ENCODE results near the gene SFI1.
"Not testable (repeated sequence)": the region's sequence is repeated elsewhere in the genome, so short reads cannot be mapped to it uniquely, and the experiment has no call there.

The SFI1 gene, protein sequence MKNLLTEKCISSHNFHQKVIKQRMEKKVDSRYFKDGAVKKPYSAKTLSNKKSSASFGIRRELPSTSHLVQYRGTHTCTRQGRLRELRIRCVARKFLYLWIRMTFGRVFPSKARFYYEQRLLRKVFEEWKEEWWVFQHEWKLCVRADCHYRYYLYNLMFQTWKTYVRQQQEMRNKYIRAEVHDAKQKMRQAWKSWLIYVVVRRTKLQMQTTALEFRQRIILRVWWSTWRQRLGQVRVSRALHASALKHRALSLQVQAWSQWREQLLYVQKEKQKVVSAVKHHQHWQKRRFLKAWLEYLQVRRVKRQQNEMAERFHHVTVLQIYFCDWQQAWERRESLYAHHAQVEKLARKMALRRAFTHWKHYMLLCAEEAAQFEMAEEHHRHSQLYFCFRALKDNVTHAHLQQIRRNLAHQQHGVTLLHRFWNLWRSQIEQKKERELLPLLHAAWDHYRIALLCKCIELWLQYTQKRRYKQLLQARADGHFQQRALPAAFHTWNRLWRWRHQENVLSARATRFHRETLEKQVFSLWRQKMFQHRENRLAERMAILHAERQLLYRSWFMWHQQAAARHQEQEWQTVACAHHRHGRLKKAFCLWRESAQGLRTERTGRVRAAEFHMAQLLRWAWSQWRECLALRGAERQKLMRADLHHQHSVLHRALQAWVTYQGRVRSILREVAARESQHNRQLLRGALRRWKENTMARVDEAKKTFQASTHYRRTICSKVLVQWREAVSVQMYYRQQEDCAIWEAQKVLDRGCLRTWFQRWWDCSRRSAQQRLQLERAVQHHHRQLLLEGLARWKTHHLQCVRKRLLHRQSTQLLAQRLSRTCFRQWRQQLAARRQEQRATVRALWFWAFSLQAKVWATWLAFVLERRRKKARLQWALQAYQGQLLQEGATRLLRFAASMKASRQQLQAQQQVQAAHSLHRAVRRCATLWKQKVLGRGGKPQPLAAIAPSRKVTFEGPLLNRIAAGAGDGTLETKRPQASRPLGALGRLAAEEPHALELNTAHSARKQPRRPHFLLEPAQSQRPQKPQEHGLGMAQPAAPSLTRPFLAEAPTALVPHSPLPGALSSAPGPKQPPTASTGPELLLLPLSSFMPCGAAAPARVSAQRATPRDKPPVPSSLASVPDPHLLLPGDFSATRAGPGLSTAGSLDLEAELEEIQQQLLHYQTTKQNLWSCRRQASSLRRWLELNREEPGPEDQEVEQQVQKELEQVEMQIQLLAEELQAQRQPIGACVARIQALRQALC

DNA sequence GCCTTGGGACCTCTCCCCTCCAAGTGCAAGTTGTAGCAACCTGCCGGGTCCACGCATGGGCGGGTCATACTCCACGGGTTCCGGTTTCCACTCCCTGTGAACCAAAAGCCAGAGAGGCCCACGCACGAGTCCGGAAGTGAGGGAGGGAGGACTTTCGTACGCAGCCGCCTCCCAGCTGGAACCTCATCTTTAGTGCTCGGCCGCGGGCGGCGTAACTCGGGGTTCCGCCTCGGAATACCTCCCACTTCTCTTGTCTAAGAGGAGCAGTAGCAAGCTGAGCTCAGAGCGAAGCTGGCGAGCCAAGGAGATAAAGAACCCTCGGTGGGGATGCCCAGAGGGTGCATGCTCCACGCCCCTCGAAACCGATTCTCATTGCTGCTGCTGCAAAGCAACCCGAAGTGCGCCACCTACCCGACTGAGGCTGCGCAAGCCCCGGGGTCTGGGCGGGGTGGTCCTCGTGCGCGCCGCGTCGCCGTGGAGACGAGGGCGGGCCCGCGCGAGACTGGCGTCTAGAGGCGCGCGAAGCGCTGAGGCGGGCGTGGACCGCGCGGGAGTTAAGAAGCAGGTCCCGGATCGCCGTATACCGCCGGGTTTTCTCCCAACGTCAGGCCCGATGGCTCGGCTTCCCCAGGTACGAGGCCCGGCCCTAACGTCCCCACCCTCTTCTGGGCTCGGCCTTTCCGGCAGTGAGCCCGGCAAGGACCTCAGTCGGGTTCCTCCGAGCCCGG is at the start of gene SFI1:
TSS of gene SFI1 (plus strand) at position 530 of the 728 bp plus-strand sequence. CDS start 11,749 bp downstream, outside the sequence.
- DNase-seq: peak; percentile 89

GRCh38 chr22:31446767-31447166 is 49.6 kb upstream of the SFI1 start:
- DNase-seq: no peak

DNA sequence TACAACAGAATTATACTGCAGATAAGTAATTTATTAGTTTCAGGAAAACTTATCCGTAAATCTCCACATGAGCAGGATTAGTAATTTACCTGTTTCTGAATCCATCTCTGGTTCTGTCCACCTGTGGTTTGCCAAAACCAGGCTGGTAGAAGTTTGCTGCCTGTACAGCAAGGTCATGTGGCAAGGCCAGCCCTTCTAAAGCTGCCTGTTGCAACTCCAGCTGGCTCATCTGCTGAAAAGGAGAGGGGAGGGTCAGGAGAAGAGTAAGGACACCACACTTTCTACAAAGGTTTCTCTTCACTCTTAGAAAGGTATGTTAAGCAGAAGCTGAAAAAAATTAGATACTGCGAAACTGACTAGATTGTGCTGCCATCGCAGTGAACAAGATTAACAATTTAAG is 49.0 kb upstream of the SFI1 start:
- DNase-seq: no peak

DNA sequence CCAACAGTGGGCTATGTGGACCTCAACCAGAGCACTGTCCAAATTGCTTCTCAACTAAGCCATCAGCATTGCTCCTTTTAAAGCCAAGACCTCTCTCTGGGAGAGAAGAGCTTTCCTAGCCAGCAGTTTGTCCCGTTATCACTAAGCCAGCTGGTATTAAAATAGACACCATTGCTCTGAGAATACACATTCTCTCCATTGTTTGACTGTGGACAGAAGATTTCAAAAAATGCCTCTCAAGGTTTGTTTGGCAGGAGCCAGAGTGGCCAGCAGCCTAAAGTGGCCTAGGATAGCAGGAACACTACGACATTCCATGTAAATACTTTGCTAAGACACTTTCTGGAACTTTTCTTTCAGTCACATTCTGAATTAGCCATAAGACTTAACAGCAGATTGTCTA is 48.0 kb upstream of the SFI1 start:
- no peak for DNase-seq

DNA sequence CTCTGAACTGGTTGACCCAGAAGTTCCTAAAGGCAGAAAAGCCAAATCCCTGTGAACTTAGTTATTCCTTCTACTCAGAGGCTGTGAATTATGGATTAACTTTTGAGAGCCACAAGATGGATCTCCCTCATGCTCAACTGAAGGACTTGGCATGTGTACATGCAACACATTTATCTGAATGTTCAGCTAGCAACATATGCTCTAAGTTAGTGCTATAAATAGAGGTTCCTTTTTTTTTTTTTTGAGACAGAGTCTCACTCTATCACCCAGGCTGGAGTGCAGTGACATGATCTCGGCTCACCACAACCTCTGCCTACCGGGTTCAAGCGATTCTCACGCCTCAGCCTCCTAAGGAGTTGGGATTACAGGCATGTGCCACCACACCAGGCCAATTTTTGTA is 46.8 kb upstream of the SFI1 start:
- no peak for DNase-seq

GRCh38 chr22:31451709-31452571 is 44.4 kb upstream of the SFI1 start:
- no peak for DNase-seq

- no peak for DNase-seq
These were observed 34.6 kb upstream of the SFI1 start for GRCh38 chr22:31461699-31462098.

GRCh38 chr22:31465307-31465706 is 31.0 kb upstream of the SFI1 start:
- DNase-seq: no peak

GRCh38 chr22:31474743-31475142 is 21.6 kb upstream of the SFI1 start:
- DNase-seq: no peak

DNA sequence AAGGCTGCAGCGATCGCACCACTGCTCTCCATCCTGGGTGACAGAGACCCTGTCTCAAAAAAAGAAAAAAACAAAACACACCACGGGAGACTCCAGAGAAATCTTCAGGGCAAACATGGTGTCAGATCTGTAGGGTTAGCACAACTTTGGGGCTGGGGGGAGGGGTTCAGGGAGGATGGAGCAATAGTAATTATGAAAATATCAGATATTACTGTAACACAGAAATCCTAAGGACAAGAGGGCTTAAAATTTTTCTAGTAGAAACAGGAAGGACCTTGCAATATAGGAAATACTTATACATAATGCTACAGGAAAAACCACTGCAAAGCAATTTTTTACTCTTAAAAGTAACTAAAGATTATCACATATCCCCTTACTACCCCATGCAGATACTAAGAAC is 20.5 kb upstream of the SFI1 start:
- DNase-seq: no peak

DNA sequence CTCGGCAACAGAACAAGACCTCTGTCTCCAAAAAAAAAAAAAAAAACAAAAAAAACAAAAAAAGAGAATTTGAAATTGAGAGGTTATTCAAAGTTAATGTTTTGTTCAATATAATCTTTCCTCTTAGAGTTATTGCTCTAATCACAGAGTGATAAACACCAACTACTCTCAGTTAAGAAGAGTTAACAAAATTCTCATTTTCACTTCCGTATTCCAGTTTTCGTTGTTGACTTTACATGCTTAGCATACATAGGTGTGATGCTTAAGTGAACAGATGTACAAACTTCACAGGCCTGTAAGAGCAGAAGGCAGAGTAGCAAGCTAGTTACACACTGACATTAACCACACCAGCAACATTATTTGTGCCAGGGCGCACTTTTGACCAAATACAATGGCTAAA is 19.0 kb upstream of the SFI1 start:
- DNase-seq: no peak

DNA sequence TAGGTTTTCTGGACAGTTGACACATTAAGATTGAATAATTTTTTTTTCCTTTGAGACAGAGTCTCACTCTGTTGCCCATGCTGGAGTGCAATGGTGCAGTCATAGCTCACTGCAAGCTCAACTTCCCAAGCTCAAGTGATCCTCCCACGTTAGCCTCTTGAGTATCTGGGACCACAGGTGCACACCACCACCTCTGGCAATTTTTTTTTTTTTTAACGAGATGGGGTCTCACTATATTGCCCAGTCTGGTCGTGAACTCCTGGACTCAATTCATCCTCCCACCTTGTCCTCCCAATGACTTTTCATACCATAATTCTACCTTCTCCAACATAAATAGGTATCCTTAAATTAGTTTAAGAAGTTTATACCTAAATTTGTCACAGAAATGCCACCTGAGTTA is 15.2 kb upstream of the SFI1 start:
- no peak for DNase-seq

GRCh38 chr22:31482470-31482869 is 13.9 kb upstream of the SFI1 start:
- DNase-seq: not testable (repeated sequence)

DNA sequence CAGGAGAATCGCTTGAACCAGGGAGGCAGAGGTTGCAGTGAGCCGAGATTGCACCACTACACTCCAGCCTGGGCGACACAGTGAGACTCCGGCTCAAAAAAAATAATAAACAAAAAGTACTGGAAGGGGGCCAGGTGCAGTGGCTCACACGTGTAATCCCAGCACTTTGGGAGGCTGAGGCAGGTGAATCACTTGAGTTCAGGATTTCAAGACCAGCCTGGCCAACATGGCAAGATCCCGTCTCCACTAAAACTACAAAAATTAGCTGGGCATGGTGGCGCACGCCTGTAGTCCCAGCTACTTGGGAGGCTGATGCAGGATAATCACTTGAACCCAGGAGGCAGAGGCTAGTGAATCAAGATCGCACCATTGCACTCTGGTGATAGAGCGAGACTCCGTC is 10.0 kb upstream of the SFI1 start:
- DNase-seq: not testable (repeated sequence)

DNA sequence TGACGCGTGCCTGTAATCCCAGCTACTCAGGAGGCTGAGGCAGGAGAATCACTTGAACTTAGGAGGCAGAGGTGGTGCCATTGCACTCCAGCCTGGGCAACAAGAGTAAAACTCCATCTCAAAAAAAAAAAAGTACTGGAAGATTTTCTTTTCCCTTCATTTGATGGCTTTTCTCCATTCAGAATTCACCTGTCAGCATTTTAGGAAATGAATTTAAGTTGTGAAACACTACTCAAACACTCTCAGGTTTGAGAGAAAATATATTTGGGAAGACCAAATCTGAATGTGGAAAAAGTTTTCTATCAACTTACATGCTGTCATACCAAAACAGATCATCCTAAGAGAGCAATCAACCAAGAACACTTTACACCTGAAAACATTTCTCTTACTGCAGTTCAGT is 9.4 kb upstream of the SFI1 start:
- no peak for DNase-seq

DNA sequence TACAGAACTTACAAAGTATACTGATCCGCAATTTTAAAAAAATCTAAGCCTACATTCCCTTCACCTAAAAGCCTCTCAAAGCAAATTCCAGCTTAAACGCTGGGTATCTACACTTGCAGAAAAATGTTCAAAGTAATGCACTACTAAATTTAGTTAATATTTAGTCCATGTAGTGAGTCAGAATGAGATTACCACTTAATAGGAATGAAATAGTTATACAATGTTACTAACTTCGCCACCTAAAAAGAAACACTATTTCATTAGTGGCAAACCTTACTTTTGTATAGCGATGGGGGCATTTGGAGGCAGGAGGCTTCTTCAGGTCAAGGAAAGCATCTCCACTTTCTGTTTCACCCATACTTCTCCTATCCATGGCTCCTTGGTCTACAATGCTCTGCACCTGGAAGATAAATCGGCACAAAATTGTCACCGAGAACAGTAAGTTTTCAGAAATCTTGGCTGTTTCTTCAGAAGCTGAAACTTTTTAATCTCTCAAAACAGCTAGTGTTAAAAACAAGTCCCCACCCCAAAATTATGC is 7.9 kb upstream of the SFI1 start:
- DNase-seq: no peak

DNA sequence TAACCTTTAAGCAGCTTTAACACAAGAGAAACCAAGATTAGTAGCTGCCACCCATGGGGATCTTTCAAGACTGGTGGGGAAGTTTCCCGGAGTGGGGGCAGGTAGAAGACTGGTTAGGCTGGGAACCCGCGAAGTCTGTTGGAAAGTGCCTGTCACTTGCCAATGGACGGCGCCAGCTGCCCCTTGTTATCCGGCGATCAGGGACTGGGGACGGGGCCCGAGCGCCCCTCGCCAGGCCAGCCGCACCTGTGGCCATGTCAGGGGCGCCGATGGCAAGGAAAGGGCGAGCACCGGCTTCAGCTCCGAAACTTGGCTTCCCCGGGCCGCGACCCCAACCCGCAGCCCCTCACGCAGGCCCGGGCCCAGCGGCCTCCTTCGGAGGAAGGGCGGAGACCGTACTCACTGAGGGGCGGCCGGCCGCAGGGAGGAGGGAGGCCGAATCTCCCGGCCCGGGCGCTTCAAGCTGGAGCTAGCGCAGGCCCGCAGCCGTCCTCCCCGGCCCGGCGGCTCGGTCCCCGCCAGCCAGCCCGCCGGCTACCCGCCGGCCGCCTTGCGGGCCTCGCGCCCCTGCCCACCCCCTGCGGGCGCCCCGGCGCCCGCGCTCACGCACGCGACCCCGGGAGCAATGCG is 7.2 kb upstream of the SFI1 start:
- no peak for DNase-seq

DNA sequence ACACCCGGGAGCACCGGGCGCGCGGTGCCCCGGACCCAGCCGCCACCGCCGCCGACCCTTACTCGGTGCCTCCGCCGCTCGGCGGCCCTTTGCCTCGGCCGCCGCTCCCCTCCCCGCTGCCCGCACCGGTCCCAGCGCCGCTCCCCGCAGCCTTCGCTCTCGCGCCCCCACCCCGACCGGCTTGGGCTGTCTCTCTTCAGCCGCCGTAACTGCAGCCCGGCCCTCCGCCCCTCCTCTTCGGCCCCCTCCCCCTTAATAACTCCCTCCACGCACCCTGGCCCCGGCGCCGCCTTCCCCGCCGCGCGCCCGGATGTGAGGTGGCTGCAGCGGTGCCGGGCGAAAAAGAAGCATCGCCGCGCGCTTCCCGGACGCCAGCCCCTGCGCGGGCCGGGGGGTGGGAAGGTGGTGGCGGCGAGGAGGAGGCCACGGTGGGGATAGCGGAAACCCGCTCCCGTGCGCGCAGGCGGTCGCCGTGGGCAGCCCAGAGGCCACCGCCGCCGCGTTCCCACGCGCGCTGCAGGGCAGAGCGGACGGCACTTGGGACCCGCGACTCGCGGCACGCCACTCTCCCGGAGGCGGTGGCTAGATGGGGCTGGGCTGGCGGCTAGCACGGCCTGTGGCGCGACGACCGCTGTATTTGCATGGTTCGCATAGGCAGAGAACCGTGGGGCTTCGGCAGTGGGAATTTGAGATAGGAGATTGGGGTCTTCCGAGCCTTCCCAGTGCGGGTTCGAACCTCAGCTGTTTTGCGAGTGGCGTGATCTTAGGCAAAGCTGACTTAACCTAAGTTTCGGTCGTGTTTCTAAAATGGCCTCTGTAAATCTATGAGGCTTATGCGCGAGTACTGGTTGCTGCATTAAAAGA is 6.5 kb upstream of the SFI1 start, which contains the start of gene EIF4ENIF1:
TSS of gene EIF4ENIF1 (minus strand) at position 211 of the 864 bp plus-strand sequence. CDS start 1,124 bp downstream, outside the sequence.
- peak; percentile 59 for DNase-seq

GRCh38 chr22:31490496-31490925 is 5.8 kb upstream of the SFI1 start:
- DNase-seq: peak; percentile 92

All from GF-D8 (cell line).